Measurements from ENCODE around the gene FTSJ3. TPM values are rescaled to one million over a fixed set of nuclear protein-coding genes. Genes with fewer than 3 reads are reported as not detected.

FTSJ3 gene
- total RNA-seq, 1 donor from 2014 or later: 29.8 TPM

GRCh38 chr17:63773272-63774140, 54.0 kb downstream of the FTSJ3 start, which contains the start of gene CCDC47:
TSS of gene CCDC47 (minus strand) at chr17:63773597. CDS start at chr17:63766175, 7,422 bp downstream.
- DNase-seq (peak; percentile 98), ATAC-seq (ENCODE audit: poor library complexity) (peak; percentile 95)
- intact Hi-C loops (cut with DNase I): no loop called here

DNA sequence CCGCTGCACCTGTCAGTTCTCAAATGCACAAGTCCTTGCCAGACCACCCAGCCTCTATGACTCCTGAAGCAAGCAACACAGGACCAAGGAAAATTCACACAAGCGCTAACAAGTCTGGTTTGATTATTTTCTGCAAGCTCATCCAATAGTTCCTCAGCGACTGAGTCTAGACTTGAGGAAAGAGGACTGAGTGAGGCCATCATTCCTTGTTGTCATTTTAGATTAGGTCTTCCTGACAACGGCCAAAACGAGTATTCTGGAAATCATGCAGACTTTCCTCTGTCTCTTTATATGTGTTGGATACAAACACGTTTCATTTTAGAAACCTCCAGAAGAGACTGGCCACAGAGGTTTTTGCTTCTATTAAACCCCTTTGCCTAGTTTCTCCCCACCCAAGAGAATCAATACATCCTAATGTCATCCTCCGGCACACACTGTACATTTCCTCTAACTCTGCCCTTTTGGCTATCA, 54.6 kb downstream of the FTSJ3 start:
- intact Hi-C loops (cut with DNase I): no loop called here
- no peak for ATAC-seq (ENCODE audit: poor library complexity)

More for the DNA sequence above, 54.6 kb downstream of the FTSJ3 start:
- DNase-seq: no peak

Other genes starting within 250 kb of the FTSJ3 start
- gene TACO1, start 226.8 kb downstream of the FTSJ3 start, total RNA-seq: 43.1 TPM
- 31.3 TPM for gene MAP3K3, start 205.2 kb downstream of the FTSJ3 start, total RNA-seq
- 2.4 TPM for gene LIMD2, start 127.5 kb downstream of the FTSJ3 start, total RNA-seq
- gene STRADA, start 85.9 kb downstream of the FTSJ3 start, total RNA-seq: 14.7 TPM
- gene CCDC47, start 54.1 kb downstream of the FTSJ3 start, total RNA-seq: 84.8 TPM
- 42.4 TPM for gene DDX42, start 53.5 kb downstream of the FTSJ3 start, total RNA-seq
- 136 TPM for gene PSMC5, start 232 bp downstream of the FTSJ3 start, total RNA-seq
- 22.0 TPM for gene SMARCD2, start 15.0 kb upstream of the FTSJ3 start, total RNA-seq
- gene CSH2, start 46.0 kb upstream of the FTSJ3 start, total RNA-seq: not detected
- gene GH2, start 54.3 kb upstream of the FTSJ3 start, total RNA-seq: not detected
- not detected for gene CSH1, start 68.9 kb upstream of the FTSJ3 start, total RNA-seq
- not detected for gene CSHL1, start 83.6 kb upstream of the FTSJ3 start, total RNA-seq
- gene GH1, start 91.2 kb upstream of the FTSJ3 start, total RNA-seq: not detected
- 8.9 TPM for gene CD79B, start 104.7 kb upstream of the FTSJ3 start, total RNA-seq
- gene SCN4A, start 145.3 kb upstream of the FTSJ3 start, total RNA-seq: 0.56 TPM
- gene PRR29, start 170.7 kb upstream of the FTSJ3 start, total RNA-seq: 0.30 TPM
- gene ICAM2, start 193.0 kb upstream of the FTSJ3 start, total RNA-seq: 31.9 TPM

Measured in Right ventricle myocardium superior (tissue), 1 donor.